ENCODE results near the gene PPP5C. TPM values are rescaled to one million over a fixed set of nuclear protein-coding genes. Genes with fewer than 3 reads are reported as not detected.

Gene PPP5C
- total RNA-seq, 4 donors from 2014 or later = 26.1 to 92.3 (median 62.5) TPM

DNA sequence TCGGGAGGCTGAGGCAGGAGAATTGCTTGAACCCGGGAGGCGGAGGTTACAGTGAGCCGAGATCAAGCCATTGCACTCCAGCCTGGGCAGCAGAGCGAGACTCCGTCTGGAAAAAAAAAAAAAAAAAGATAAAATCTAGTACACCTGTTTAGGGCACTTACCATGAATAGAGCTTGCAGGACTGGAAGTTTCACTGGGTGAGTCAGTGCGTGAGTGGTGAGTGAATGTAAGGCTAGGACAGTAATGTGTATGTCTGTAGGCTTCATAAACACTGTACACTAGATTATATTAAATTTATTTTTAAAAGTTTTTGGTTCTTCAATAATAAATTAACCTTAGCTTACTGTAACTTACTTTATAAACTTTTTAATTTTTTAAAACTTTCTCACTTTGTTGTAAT lies 22.9 kb downstream of the PPP5C start:
- intact Hi-C loops (cut with DNase I; ENCODE audit: low total_unique reads) = no loop called here
- H3K36me3 ChIP-seq = no peaks in the 10 kb centered on the region

DNA sequence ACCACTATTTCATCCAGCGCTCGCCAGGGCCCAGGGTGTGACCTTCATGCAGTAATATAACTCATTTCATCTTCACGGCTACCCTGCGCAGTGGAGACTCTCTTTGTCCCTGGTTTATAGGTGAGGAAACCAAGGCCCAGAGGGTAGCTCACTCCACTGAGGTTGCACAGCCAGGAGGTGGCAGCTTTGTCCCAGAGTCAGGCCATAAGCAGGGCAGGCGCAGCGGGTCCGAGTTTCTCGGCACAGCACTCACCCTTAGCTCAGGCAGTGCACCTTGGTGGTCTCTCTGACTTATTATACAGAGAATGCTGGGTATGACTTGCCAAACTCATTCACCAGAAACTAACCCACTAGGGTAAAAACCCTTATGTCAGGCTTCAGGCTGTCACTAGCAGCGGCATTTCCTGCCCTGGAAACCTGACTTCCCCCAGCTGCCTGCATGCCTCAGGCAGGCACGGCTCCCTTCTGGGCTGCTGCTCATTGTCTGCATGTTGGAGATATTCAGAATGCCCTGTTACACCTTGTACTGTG lies 24.5 kb downstream of the PPP5C start:
- no peak overlapping the region for H3K4me3 ChIP-seq
- DNase-seq = no peak
- TF ChIP-seq, protein P1, sequence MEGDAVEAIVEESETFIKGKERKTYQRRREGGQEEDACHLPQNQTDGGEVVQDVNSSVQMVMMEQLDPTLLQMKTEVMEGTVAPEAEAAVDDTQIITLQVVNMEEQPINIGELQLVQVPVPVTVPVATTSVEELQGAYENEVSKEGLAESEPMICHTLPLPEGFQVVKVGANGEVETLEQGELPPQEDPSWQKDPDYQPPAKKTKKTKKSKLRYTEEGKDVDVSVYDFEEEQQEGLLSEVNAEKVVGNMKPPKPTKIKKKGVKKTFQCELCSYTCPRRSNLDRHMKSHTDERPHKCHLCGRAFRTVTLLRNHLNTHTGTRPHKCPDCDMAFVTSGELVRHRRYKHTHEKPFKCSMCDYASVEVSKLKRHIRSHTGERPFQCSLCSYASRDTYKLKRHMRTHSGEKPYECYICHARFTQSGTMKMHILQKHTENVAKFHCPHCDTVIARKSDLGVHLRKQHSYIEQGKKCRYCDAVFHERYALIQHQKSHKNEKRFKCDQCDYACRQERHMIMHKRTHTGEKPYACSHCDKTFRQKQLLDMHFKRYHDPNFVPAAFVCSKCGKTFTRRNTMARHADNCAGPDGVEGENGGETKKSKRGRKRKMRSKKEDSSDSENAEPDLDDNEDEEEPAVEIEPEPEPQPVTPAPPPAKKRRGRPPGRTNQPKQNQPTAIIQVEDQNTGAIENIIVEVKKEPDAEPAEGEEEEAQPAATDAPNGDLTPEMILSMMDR (IDR thresholded peaks at IDR 0.05) = no peak
- TF ChIP-seq POLR2A (IDR thresholded peaks at IDR 0.05) = no peak
- intact Hi-C loops (cut with DNase I; ENCODE audit: low total_unique reads) = no loop called here
- peaks cover 0 to 14% of the 10 kb centered on the region in 2 donors for H3K4me1 ChIP-seq
- no peaks in the 10 kb centered on the region for H3K36me3 ChIP-seq
- no peak overlapping the region for H3K27ac ChIP-seq
- no peaks in the 10 kb centered on the region for H3K9me3 ChIP-seq
- no peaks in the 10 kb centered on the region for H3K27me3 ChIP-seq

More for the DNA sequence above, 22.9 kb downstream of the PPP5C start:
- no peak for TF ChIP-seq POLR2A (IDR thresholded peaks at IDR 0.05)
- TF ChIP-seq, protein P1 (IDR thresholded peaks at IDR 0.05) = no peak
- Histone ChIP-seq H3K27me3 (no peaks in the 10 kb centered on the region), H3K27ac (no peak overlapping the region), H3K4me1 (peaks cover 0 to 14% of the 10 kb centered on the region in 2 donors), H3K9me3 (no peaks in the 10 kb centered on the region), H3K4me3 (no peak overlapping the region)
- DNase-seq = no peak

DNA sequence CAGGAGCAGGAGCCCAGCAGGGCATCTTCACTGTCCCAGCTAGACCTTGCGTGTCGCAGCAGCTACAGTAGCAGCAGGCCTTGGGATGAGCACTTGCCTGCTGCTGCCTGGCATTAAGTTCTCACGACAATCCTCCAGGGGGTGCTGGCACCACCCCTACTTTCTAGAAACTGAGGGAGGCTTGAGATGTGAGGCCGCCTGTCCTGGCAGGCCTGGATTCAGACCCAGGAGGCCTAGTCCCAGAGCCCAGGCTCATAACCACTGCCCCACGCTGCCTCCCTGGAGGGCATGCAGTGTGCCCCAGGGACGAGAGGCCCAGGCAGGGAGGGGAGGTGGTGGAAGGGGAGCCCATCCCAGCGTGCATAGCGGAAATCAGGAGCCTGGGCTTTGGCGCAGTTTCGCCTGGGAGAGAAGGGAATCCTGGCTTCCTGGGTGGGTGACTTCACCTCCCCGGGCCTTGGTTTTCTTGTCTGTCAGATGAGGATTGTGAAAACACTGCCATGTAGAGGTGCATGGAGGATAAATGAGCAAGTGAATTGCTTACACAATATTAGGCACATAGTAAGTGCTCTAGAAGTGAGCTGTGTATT lies 26.1 kb downstream of the PPP5C start:
- no peak for DNase-seq
- Histone ChIP-seq H3K27ac (peak overlapping the region; percentile 40 to 64), H3K4me3 (no peak overlapping the region), H3K9me3 (no peaks in the 10 kb centered on the region), H3K27me3 (no peaks in the 10 kb centered on the region), H3K4me1 (peaks cover 0 to 14% of the 10 kb centered on the region in 2 donors), H3K36me3 (no peaks in the 10 kb centered on the region)
- no peak for TF ChIP-seq POLR2A (IDR thresholded peaks at IDR 0.05)
- TF ChIP-seq, protein P1 (IDR thresholded peaks at IDR 0.05) = peak in 1 of 4 experiments; percentile 15
- intact Hi-C loops (cut with DNase I; ENCODE audit: low total_unique reads) = no loop called here

DNA sequence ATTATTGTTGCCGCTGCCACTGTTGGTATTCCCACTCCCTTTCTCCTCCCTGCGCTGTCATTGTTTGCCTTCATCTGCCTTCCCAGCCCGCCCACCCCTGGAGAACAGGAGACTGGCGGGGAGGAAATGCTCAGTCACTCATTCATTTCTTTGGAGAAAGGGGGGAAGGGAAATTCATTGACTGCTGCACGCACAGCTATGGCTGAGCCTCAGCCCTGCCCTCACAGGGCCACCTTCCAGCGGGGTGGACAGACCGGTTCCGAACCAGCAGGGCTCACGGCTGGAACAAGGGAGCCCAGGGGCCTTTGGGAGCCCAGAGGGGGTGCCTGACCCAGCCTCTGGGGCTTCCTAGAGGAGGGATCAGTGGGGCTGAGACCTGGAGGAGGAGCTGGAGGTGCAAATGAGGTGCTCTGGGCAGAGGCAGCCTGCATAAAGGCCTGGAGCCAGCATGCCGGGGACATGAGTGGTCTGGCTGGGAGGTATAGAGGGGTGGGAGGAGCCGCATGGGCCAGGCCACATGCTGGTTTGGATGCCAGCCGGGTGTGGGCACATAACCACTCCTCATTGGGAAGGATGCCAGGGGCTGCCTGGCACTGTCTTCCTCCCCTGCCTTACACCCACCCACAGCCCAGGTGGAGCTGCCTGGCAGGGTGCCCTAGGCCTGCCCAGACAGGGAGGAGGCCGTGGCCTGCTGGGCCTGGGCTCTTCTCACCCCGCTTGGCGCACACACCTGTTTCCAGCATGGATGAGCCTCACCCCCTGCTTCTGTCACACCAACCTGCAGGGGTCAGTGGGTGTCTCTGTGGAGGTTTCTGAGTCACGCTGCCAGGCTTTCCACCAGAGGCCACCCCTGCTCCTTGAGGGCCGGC lies 26.8 kb downstream of the PPP5C start:
- Histone ChIP-seq H3K4me3 (no peak overlapping the region), H3K36me3 (no peaks in the 10 kb centered on the region), H3K27me3 (no peaks in the 10 kb centered on the region), H3K4me1 (peaks cover 0 to 18% of the 10 kb centered on the region in 2 donors), H3K27ac (peak overlapping the region; percentile 40 to 64), H3K9me3 (no peaks in the 10 kb centered on the region)
- intact Hi-C loops (cut with DNase I; ENCODE audit: low total_unique reads) = no loop called here
- peak in 1 of 2 donors; percentile 54 for DNase-seq
- TF ChIP-seq POLR2A (IDR thresholded peaks at IDR 0.05) = no peak
- TF ChIP-seq, protein P1 (IDR thresholded peaks at IDR 0.05) = no peak

Data from uterus (tissue), 4 donors.